Nucleus accumbens (tissue), 56 donors: ENCODE results near the gene SPACA9.

ENCODE experiments used
- DNase-seq, 56 donors: peaks; one replicate each; lab custom pipeline; 2025; lab: John Stamatoyannopoulos, UW

Gene SPACA9

GRCh38 chr9:132878695-132879456 is at the start of gene SPACA9:
SPACA9 (plus strand) TSS chr9:132878898; CDS start chr9:132883948, 5,050 bp downstream.
- DNase-seq: peak in 44 of 56 donors; percentile 13 to 74 (median 40)

DNA sequence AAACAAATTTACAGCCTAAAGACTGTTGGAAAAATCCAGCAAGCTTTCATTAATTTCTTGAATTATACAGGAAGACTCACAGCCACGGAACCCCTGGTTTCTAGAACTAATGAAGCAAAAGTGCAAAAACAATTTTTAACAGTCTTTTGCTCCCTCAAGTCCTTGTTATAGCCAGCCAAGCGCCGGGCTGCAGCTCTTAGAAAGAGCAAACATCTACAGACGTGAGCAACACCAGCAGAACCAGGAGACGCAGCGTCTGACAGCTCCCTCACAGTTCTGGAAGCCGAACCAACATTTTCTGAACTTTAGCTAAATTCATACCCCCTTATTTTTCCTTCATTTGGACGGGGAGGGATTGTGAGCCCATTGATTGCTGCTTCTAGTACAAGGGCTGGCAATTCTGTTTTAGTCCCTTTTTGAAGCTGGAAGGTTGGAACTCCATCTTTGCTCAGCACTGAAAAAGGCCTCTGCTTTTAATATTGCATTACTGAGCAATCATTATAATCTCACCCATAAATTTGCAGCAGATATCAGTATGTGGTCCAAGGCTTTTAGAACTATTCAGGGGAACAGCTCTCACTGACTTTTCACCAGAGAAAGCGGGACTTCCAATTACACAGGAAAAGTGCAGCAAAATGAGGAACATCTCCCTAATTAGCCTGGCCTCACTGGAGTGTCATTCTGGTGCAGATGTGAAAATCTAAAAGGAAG is 46.4 kb upstream of the SPACA9 start:
- no peak for DNase-seq

DNA sequence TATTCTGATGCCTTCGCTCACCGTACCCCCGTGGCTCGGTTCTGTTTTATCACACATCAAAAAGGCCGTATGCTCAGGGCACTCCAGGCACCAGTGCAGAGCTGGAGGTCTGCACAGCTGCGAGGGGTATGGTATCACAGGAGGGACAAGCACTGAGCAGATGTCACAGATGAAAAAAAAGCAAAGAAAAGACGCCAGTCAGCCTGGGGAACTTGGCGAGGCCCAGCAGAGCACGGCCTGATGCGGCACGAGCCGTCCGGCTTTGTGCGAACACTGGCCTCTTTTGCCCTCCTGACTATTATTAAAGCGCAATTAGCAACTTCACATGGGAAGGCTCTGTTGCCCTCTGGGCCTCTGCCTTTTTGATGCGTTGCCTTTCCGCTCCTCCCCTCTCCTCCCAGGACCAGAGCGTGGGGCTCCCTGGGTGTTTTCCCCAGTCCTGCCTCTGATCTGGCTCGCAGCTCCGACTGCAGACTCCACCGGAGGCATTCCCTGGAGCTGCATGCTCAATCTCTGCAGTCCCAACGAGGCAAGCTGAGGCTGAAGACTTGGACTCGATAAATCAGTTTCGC is 45.1 kb upstream of the SPACA9 start:
- DNase-seq: no peak

- DNase-seq: no peak
Observed at GRCh38 chr9:132834343-132834742, 44.4 kb upstream of the SPACA9 start.

DNA sequence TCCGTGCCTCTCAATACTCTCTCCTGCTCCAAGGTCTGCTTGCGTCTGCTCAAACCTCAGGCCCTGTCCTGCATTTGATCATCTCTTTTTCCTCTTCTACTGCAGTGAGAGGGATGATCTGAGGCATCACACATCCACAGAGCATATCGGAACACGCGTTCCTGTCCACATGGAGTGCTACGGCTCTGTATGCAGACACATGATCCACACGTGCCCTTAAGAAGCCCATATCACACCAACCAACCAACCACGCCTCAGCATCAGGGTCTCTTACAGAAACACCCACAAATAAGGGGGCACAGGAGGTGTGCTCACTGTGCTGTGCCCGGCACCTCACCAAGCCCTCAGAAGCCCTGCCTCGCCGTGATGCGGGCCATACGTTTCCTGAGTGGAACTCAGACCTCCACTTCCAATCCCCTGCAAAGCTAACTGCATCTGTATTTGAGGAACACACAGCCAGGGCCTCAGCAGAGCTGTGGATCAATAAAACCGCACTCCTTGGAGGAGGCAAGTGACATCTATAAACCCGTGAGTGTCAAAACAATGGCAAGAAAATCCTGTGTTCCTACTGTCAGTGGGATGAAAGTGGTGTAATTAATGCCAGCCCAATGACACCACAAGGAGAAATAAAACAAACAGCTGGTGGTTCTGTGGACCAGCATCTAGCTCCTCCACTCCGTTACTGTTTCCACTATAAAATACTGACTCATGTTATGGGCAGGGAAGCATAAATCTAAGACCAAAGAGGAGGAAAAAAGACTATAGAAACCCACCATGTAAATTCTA is 41.0 kb upstream of the SPACA9 start:
- no peak for DNase-seq

- DNase-seq: no peak
Observed at GRCh38 chr9:132838291-132838690, 40.4 kb upstream of the SPACA9 start.

DNA sequence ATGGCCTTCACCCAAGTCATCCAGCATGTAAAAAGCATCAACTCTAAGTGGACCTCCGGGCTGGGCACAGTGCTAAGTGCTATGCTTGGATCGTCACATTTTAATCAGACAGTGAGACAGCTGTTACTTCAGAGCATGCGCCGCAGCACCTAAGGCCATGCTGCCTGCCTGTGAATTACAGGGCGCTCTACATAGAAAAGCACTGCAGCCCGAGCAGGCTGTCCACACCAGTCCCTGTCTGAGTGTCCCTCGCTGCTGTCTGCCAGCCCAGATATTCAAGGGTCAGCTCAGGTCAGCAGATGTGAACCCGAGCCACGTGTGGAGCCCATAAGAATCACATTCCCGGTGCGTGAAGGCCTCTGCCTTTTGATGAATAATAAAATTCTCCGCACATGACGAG is 37.7 kb upstream of the SPACA9 start:
- no peak for DNase-seq

DNA sequence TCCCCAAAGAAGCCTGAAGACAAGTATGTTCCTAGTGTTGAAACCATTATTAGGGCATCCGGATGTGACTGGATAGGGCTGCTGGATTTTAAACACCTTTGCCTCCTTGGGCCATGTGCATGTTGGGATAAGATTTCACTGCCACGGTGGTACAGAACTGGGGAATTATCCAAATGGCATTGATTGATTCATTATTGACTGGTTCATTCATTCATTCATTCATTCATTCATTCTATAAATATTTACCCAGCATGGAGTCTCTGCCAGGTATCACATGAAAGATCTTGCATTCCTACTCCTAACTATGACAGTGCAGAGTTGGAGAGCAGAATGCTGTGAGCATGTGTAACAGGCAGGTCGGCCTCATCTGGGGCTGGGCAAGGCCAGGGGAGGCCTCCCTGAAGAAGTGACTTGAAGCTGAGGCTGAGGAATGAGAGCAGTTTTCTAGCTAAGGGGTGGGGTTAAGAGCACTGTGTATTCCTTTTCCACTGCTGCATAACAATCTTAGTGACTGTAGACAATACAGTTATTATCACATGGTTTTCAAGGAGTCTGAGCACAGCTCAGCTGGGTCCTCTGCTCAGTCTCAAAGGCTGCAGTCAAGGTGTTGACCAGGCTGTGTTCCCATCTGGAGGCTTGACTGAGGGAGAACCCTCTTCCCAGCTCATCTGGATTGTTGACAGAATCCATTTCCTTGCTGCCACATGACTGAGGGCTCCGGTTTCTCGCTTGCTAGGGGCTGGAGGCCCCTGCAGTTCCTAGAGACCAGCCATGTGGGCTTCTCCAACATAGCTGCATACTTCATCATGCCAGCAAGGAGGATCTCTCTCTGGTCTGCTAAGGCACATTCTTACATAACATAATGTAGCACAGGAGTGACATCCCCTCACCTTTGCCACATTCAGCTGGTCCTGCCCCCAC is 36.3 kb upstream of the SPACA9 start:
- no peak for DNase-seq

DNA sequence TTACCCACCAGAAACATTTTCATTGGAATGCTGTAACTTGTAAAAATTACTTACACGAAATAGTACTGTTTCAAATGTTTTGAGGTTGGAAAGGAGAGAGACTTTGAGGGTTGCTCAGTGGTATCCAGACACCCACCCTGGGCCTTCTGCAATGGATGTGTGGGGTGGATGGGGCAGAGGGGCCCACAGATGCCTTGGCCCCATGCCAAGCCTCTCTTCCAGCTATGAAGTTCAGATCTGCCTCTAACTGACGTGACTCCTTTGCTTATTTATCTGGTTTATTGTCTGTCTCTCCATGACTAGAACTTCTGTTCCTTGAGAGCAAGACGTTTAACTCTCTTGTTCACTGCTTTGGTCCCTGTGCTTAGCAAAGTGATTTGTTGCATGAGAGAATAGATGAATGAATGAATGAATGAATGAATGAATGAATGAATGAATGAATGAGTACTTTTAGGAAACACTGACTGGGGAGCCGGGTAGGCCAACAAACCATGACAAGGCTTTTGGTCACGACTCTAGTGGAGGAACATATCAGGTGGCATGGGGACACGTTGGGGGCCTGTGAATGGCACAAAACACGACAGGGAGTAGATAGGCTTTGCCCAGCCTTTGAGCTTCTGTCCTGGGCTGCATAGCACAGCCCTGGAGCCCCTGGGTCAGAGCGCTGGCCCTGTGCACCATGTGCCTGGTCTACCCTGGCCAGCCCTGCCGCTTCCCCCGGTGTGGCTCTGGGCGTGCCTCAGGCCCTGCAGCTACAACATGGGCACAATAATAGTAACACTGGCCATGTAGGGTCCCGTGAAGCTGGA is 32.4 kb upstream of the SPACA9 start:
- no peak for DNase-seq

GRCh38 chr9:132846918-132847515 is 31.7 kb upstream of the SPACA9 start:
- DNase-seq: no peak

DNA sequence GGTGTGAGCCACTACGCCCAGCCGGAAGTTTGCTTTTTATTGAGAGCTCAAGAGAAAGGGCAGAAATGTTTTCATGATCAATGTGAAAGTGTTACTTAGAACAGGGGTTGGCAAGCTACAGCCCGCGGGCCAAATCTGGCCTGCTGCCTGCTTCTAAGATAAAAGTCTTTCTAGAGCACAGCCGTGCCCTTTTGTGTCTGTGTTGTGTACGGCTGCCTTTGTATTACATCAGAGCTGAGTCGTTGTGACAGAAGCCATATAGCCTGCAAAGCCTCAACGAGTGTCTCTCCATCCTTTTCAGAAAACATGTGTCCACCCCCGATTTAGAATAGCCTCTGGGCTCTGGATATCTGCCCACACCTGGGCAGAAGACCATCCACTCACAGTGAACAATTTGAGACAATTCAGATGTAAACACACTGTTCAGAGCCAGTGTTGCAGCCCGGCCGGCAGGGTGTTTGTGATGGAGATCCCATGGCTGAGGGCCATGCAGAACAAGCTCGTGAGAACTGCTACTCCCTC is 29.5 kb upstream of the SPACA9 start:
- peak in 8 of 56 donors; percentile 5 to 64 (median 10) for DNase-seq

DNA sequence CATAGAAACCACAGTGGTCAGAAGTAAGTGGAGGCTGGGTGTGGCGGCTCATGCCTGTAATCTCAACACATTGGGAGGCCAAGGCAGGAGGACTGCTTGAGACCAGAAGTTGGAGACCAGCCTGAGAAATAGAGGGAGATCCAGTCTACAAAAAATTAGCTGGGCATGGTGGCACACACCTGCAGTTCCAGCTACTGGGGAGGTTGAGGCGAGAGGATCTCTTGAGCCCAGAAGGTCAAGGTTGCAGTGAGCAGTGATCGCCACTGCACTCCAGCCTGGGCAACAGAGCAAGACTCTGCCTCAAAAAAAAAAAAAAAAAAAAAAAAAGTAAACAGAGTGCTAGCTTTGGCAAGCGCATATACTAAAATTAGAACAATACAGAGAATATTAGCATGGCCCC is 25.2 kb upstream of the SPACA9 start:
- DNase-seq: no peak

DNA sequence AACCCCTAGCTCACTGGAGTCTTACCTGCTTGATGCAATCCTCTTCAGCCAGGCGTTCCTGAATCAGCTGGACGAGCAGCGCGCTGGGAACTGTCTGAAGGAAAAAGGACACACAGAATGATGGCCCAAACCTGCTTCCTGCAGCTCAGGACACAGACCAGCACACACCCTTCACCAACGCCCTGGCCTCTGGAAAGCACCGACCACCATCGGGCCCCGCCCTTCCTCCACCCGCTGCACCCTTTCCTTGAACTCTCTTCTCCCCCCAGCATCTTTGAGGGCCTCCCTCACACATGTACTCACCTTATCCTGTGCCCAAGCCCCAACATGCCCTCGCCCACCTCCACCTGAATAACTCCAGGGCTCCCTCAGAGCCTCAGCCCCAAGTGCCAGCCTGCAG is 23.9 kb upstream of the SPACA9 start:
- no peak for DNase-seq

DNA sequence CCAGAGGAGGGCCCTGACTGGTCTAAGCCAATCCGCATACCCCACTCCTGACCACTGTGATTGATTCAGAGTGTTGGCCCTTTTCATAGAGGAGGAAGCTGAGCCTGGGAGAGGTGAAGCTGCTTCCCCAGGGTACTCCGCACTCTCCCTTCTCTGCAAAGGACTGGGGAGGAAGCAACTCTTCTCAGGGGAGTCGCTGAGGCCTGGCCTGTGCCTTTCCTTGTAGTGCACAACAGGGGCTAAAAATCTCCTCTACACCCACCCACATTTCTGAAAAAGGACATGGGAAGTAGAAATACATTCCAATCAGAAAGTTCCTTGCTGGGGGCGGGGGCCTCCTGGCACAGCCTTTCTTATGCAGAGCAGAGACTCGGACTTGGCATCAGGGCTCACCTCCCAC is 22.8 kb upstream of the SPACA9 start:
- DNase-seq: no peak

- peak in 4 of 56 donors; percentile 2 to 18 (median 14) for DNase-seq
Observed at GRCh38 chr9:132857031-132857430, 21.7 kb upstream of the SPACA9 start.

DNA sequence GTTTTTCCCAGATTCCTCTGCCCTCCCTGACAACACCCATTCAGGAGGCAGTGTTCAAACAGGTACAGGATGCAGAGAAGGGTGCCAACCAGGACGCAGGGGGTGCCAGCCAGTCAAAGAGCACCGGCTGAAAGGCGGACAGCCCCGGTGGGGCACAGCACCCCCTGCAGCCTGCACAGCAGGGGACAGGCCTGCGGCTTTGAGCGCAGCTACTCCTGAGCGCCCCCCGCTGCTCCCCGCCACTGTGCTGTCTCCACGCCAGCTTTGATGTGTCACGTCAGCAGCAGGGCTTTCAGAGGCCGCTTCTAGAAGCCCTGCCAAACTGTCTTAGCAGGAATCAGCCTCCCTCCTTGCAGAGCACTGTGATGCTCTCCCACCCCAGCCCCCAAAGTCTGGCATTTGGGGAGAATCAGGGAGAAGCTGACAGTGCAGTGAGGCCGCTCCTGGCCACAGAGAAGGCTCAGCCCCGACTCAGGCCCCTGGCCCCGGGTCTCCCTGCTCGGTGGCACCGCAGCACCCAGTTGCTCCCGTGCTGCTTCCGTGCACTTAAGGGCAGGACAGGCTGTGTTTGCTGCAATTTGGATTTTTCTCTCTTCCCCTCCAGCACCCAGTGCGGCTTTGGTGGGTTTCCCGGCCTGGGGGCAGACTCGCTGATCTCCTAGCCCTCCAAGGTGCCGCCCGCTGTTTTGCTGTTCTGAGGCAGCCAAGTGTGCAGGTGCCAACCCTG is 20.9 kb upstream of the SPACA9 start:
- DNase-seq: no peak

DNA sequence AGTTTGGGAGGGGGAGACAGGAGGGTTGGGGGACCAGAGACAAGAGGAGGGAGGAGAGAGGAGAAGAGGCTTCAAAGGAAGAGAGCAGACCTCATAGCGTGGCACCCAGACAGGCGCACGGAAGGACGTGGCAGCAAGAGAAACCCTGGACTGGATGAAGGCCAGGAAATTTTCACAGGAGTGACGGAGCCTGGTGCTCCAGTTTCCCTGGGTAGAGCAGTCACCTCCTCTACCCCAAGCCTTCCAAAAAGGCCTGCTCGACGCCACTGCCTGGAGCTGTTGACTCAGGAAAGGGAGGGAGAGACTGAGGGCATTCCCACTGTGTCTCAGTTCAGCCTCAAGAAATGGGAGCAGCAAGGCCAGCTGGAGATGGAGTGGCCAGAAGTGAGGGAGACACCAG is 19.9 kb upstream of the SPACA9 start:
- DNase-seq: no peak

DNA sequence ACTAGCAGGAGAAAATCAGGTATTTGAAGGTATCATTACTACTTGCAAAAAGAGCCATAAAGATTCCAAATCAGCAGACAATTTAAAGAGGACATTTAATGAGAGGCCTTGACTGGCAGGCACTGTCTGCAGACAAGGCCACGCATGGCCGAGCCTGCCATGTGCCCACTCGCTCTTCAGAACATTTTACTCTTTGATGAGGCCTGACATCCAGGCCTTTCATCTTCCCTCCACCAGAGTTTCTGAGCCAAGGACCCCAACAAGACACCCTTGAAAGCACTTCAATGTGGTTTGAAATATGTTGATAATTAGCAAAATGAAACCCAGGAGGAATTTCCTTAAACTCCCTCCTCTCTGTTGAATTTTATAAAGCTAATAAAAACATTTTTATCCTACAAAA is 17.0 kb upstream of the SPACA9 start:
- DNase-seq: no peak
